Prostate gland (tissue), 2 donors: Measurements from ENCODE around the gene RXRB.

ENCODE experiments used
- POLR2A ChIP-seq: fragments of 450-650 bp; IDR thresholded peaks from one replicate; pipeline ENCODE4 v1.6.1; 2016; ENCODE audit warnings: antibody characterized with exemption, mild to moderate bottlenecking
- POLR2AphosphoS5 ChIP-seq: sonication (generic); formaldehyde crosslinking; IDR thresholded peaks from one replicate; pipeline ENCODE4 v1.6.1; 2017; ENCODE audit warnings: antibody characterized with exemption
- TF ChIP-seq, protein P1 (sequence below), 4 experiments: fragments of 200-600 bp in 2 of 4; fragments of 450-650 bp in 2 of 4; sonication (generic) in 2 of 4; IDR thresholded peaks; 1 replicate in 3 of 4; 2 replicates in 1 of 4; pipeline ENCODE4 v1.5.1; 2016 to 2019; ENCODE audit warnings: antibody characterized with exemption in 4 of 4, mild to moderate bottlenecking in 2 of 4, moderate library complexity in 2 of 4

- TF ChIP-seq POLR2A = no peak
- TF ChIP-seq, protein P1, sequence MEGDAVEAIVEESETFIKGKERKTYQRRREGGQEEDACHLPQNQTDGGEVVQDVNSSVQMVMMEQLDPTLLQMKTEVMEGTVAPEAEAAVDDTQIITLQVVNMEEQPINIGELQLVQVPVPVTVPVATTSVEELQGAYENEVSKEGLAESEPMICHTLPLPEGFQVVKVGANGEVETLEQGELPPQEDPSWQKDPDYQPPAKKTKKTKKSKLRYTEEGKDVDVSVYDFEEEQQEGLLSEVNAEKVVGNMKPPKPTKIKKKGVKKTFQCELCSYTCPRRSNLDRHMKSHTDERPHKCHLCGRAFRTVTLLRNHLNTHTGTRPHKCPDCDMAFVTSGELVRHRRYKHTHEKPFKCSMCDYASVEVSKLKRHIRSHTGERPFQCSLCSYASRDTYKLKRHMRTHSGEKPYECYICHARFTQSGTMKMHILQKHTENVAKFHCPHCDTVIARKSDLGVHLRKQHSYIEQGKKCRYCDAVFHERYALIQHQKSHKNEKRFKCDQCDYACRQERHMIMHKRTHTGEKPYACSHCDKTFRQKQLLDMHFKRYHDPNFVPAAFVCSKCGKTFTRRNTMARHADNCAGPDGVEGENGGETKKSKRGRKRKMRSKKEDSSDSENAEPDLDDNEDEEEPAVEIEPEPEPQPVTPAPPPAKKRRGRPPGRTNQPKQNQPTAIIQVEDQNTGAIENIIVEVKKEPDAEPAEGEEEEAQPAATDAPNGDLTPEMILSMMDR (IDR thresholded peaks at IDR 0.05) = no peak
- no peak for TF ChIP-seq POLR2AphosphoS5
Measured at GRCh38 chr6:33217681-33218080, 17.2 kb upstream of the RXRB start.
